IMR-90 (cell line): Measurements from ENCODE around the gene HCN3. TPM values are rescaled to one million over a fixed set of nuclear protein-coding genes. Genes with fewer than 3 reads are reported as not detected.

Experiments used
- ATAC-seq: fragments of 200-7000 bp; cut with Tn5 transposase; 2 replicates; pipeline ENCODE4 v1.9.1; 2020; ENCODE audit warnings: low read depth, mild to moderate bottlenecking, moderate library complexity
- BruUV-seq: library from RNA; stranded (reverse); fragments of 400-500 nt; replicated peaks from 2 replicates; lab custom pipeline; 2021; lab: Mats Ljungman, UMichigan
- CTCF ChIA-PET: fragments of 300-600 bp; formaldehyde crosslinking; extraction: SDS; loops from one replicate; lab custom pipeline; 2021; ENCODE audit warnings: antibody characterized with exemption; lab: Yijun Ruan, JAX
- POLR2A ChIA-PET: fragments of 300-600 bp; sonication (Branson Sonifier 250); formaldehyde crosslinking; loops from one replicate; lab custom pipeline; 2022; ENCODE audit warnings: antibody characterized with exemption; ENCODE audit not compliant: unreplicated experiment; lab: Charles Lee
- DNase-seq: peaks from one replicate; pipeline ENCODE4 v3.0.0; 2013
- H2AFZ ChIP-seq: replicated peaks from 2 replicates; pipeline ENCODE3; 2013; ENCODE audit warnings: low read length, mild to moderate bottlenecking; ENCODE audit not compliant: poor library complexity
- H2AK5ac ChIP-seq: 2 replicates; pipeline ENCODE4 v1.6.1; 2013; ENCODE audit warnings: low read depth, low read length, inconsistent platforms
- H2AK9ac ChIP-seq: replicated peaks from 2 replicates; pipeline ENCODE3; 2013; ENCODE audit warnings: mild to moderate bottlenecking, low read depth, low read length, moderate library complexity; ENCODE audit not compliant: poor library complexity
- H2BK120ac ChIP-seq: 2 replicates; pipeline ENCODE4 v1.6.1; 2013; ENCODE audit warnings: low read depth, low read length, inconsistent platforms
- H2BK15ac ChIP-seq: 3 replicates; pipeline ENCODE4 v1.6.1; 2013; ENCODE audit warnings: low read depth, low read length, inconsistent platforms
- H2BK20ac ChIP-seq: 2 replicates; pipeline ENCODE4 v1.6.1; 2013; ENCODE audit warnings: low read depth, mild to moderate bottlenecking, inconsistent platforms, low read length, moderate library complexity
- H2BK5ac ChIP-seq: 2 replicates; pipeline ENCODE4 v1.6.1; 2013; ENCODE audit warnings: mild to moderate bottlenecking, low read depth, low read length, inconsistent platforms; ENCODE audit not compliant: poor library complexity, severe bottlenecking
- H3K14ac ChIP-seq: replicated peaks from 2 replicates; pipeline ENCODE4 v1.6.1; 2013; ENCODE audit warnings: low read depth, low read length, inconsistent platforms
- H3K18ac ChIP-seq: 2 replicates; pipeline ENCODE4 v1.6.1; 2013; ENCODE audit warnings: low read depth, low read length, control low read depth
- H3K23ac ChIP-seq: 2 replicates; pipeline ENCODE4 v1.6.1; 2013; ENCODE audit warnings: low read depth, low read length, inconsistent platforms
- H3K27ac ChIP-seq: 2 replicates; pipeline ENCODE4 v1.5.1; 2013; ENCODE audit warnings: mild to moderate bottlenecking, control low read depth, low read length; ENCODE audit not compliant: insufficient read depth
- H3K27me3 ChIP-seq: 2 replicates; pipeline ENCODE4 v1.6.1; 2013; ENCODE audit warnings: low read length; ENCODE audit not compliant: control insufficient read depth, insufficient read depth
- H3K36me3 ChIP-seq: 2 replicates; pipeline ENCODE4 v1.6.1; 2013; ENCODE audit warnings: low read length, mixed read lengths; ENCODE audit not compliant: control insufficient read depth, insufficient read depth
- H3K4ac ChIP-seq: 2 replicates; pipeline ENCODE4 v1.6.1; 2013; ENCODE audit warnings: low read depth, low read length, inconsistent platforms
- H3K4me1 ChIP-seq: 2 replicates; pipeline ENCODE4 v1.6.1; 2013; ENCODE audit warnings: low read length, mixed read lengths; ENCODE audit not compliant: control insufficient read depth, insufficient read depth
- H3K4me2 ChIP-seq: 2 replicates; pipeline ENCODE4 v1.6.1; 2013; ENCODE audit warnings: low read depth, mild to moderate bottlenecking, control low read depth, low read length, moderate library complexity
- H3K4me3 ChIP-seq: 2 replicates; pipeline ENCODE4 v1.5.1; 2013; ENCODE audit warnings: low read depth, mild to moderate bottlenecking, control low read depth, low read length, moderate library complexity; ENCODE audit not compliant: insufficient read depth
- H3K56ac ChIP-seq: 2 replicates; pipeline ENCODE4 v1.6.1; 2013; ENCODE audit warnings: low read length, inconsistent platforms; ENCODE audit not compliant: insufficient read depth; ENCODE audit errors: extremely low read depth
- H3K79me1 ChIP-seq, 2 experiments: 2 replicates each; pipeline ENCODE4 v1.6.1; 2013; ENCODE audit warnings: low read length in 2 of 2, inconsistent platforms in 1 of 2, low read depth in 1 of 2
- H3K9ac ChIP-seq: 2 replicates; pipeline ENCODE4 v1.6.1; 2013; ENCODE audit warnings: low read depth, low read length, control low read depth
- H3K9me1 ChIP-seq: 2 replicates; pipeline ENCODE4 v1.6.1; 2013; ENCODE audit warnings: low read length, inconsistent platforms; ENCODE audit not compliant: insufficient read depth
- H3K9me3 ChIP-seq: 2 replicates; pipeline ENCODE4 v1.6.1; 2013; ENCODE audit warnings: low read length; ENCODE audit not compliant: control insufficient read depth, insufficient read depth
- H4K20me1 ChIP-seq: 2 replicates; pipeline ENCODE4 v1.6.1; 2013; ENCODE audit warnings: low read length, inconsistent platforms; ENCODE audit not compliant: insufficient read depth
- H4K5ac ChIP-seq: 2 replicates; pipeline ENCODE4 v1.6.1; 2013; ENCODE audit warnings: mild to moderate bottlenecking, low read depth, low read length, control low read depth
- H4K8ac ChIP-seq, 2 experiments: 2 replicates each; pipeline ENCODE4 v1.6.1; 2013; ENCODE audit warnings: low read depth in 2 of 2, low read length in 2 of 2, control low read depth in 1 of 2, inconsistent platforms in 1 of 2
- H4K91ac ChIP-seq: 2 replicates; pipeline ENCODE4 v1.6.1; 2013; ENCODE audit warnings: low read depth, low read length, inconsistent platforms; ENCODE audit not compliant: insufficient read depth
- CHD1 ChIP-seq: IDR thresholded peaks from 2 replicates; pipeline ENCODE4 v1.6.1; 2012; ENCODE audit warnings: low read depth, low read length, improper control_type of control experiment
- MAFK ChIP-seq: IDR thresholded peaks from 2 replicates; pipeline ENCODE4 v1.6.1; 2012; ENCODE audit warnings: low read depth, low read length, improper control_type of control experiment
- MXI1 ChIP-seq: IDR thresholded peaks from 2 replicates; pipeline ENCODE4 v1.6.1; 2012; ENCODE audit warnings: low read depth, mild to moderate bottlenecking, low read length, moderate library complexity, borderline replicate concordance
- NFE2L2 ChIP-seq: fragments of 150-350 bp; IDR thresholded peaks from 2 replicates; pipeline ENCODE4 v1.6.1; 2016; ENCODE audit warnings: low read depth, mild to moderate bottlenecking, low read length
- RAD21 ChIP-seq: IDR thresholded peaks from 2 replicates; pipeline ENCODE4 v1.6.1; 2012; ENCODE audit warnings: low read length, improper control_type of control experiment
- SMC3 ChIP-seq: fragments of 150-350 bp; IDR thresholded peaks from 2 replicates; pipeline ENCODE4 v1.6.1; 2016; ENCODE audit warnings: low read depth, mild to moderate bottlenecking, antibody characterized with exemption, low read length, moderate library complexity
- WGBS, 2 experiments: methylation state at CpG; one replicate each; pipeline versions ENCODE4 v1.1.5 to v1.1.7; 2013; ENCODE audit warnings: missing lambda C conversion rate in 2 of 2; ENCODE audit not compliant: insufficient read length in 1 of 2; ENCODE audit errors: extremely low coverage in 2 of 2; 5-methylcytosine and 5-hydroxymethylcytosine counted together
- dilution Hi-C: fragments of 300-500 bp; cut with HindIII; formaldehyde crosslinking; loops from one replicate; pipeline ENCODE4 v1.14.3; 2018; ENCODE audit warnings: low sequenced_read_pairs; ENCODE audit not compliant: unreplicated experiment
- in situ Hi-C: fragments of 300-500 bp; cut with MboI; formaldehyde crosslinking; loops from 3 replicates; pipeline ENCODE4 v1.14.3; 2019; ENCODE audit warnings: low sequenced_read_pairs, inconsistent platforms, mixed read lengths
- intact Hi-C: fragments of 100-400 bp; cut with micrococcal nuclease; formaldehyde crosslinking; loops from 2 replicates; pipeline ENCODE4 v1.10.0; 2022
- polyA plus RNA-seq, 3 experiments: library from polyadenylated mRNA; depleted of rRNA; stranded (reverse); fragments of >200 nt; gene quantifications; 2 replicates each; pipeline ENCODE4 v1.2.3, GENCODE V29; 2012; ENCODE audit warnings: low replicate concordance in 1 of 3
- total RNA-seq: library from RNA; depleted of rRNA; stranded (reverse); fragments of >200 nt; gene quantifications from 2 replicates; pipeline ENCODE4 v1.2.3, GENCODE V29; 2012

The HCN3 gene
- total and polyA plus RNA-seq, 2 of the 4 experiments (the other 2 are of a cell fraction), result 0.36 to 2.7 TPM

DNA sequence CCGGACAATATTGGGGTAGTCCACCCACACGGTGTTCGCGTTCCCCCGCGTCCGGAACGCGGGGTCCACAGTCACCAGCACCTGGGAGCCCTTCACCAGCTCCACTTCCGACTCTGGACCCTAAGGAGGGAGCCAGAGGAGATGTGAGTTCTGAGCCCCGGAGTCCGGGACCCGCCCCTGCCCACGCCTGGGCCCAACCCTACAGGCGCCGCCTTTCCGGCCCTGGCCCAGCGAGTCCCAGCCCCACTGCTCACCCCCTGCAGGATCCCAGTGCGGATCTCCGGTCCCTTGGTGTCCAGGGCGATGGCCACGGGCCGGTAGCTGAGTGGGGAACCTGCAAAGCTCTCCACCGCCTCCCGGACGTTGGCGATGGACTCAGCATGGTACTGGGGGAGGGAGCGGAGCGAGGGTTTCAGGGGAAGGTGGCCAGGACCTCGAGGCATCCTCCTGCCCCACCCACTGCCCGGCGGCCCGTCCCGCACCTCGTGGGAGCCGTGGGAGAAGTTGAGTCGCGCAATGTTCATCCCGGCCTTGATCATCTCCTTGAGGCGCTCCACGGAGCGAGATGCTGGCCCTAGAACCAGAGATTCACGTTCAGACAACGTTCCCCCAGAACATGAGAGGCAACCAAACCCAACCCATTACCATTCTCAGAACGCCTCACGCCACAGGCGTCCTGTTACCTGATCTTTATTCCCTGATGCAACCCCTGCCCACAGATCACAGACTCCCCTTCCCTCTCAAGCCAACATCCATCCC, 18.1 kb downstream of the HCN3 start:
- CTCF ChIA-PET, result interaction anchor here (0.6 kb wide), 1 partner anchor 20 kb away, joined by 8 read pairs; no protein-coding TSS in a partner anchor
- peak overlapping the region; percentile 70 for H2AFZ ChIP-seq

More for the DNA sequence above, 18.1 kb downstream of the HCN3 start:
- Histone ChIP-seq H3K56ac (no peak overlapping the region), H4K91ac (no peak overlapping the region), H3K4me3 (no peak overlapping the region), H3K18ac (no peak overlapping the region), H3K27ac (no peak overlapping the region), H4K8ac (no peak overlapping the region), H3K14ac (no peak overlapping the region), H3K79me1 (no peaks in the 10 kb centered on the region), H2AK5ac (no peak overlapping the region), H3K4ac (no peak overlapping the region), H2BK20ac (no peak overlapping the region), H3K23ac (no peak overlapping the region), H3K9me3 (peaks cover 2% of the 10 kb centered on the region; the same call in 1 of the 2 replicates), H3K4me2 (no peak overlapping the region; the same call in 1 of the 2 replicates), H3K36me3 (no peaks in the 10 kb centered on the region), H3K27me3 (peaks cover 54% of the 10 kb centered on the region), H3K4me1 (no peaks in the 10 kb centered on the region), H4K20me1 (no peaks in the 10 kb centered on the region), H2AK9ac (no peak overlapping the region), H2BK120ac (no peak overlapping the region), H3K9ac (no peak overlapping the region), H2BK15ac (no peak overlapping the region), H3K9me1 (no peaks in the 10 kb centered on the region), H4K5ac (no peak overlapping the region), H2BK5ac (no peak overlapping the region)
- DNase-seq (no peak), ATAC-seq (no peak)
- 8% methylated on average over 13 of the region's 47 CpGs; no CpG with 5 or more reads in 1 of the 2 experiments for WGBS, 2 experiments
- intact Hi-C loops, result no loop called here
- in situ Hi-C loops, result no loop called here
- POLR2A ChIA-PET, result no interaction called here
- no peak for TF ChIP-seq CHD1
- TF ChIP-seq SMC3, result no peak
- TF ChIP-seq NFE2L2, result no peak
- TF ChIP-seq MXI1, result no peak
- no peak for TF ChIP-seq RAD21
- no peak for TF ChIP-seq MAFK
- no TSS peak for BruUV-seq
- dilution Hi-C loops, result no loop called here
